HCT116 (cell line): ENCODE results near the gene ZFAND6. TPM values are rescaled to one million over a fixed set of nuclear protein-coding genes. Genes with fewer than 3 reads are reported as not detected.

Source experiments
- ATAC-seq: fragments of 200-7000 bp; cut with Tn5 transposase; 2 replicates; pipeline ENCODE4 v1.9.1; 2020; ENCODE audit warnings: mild to moderate bottlenecking, moderate library complexity
- BruUV-seq: library from RNA; stranded (reverse); fragments of 400-500 nt; replicated peaks from 2 replicates; lab custom pipeline; 2021; lab: Mats Ljungman, UMichigan
- CTCF ChIA-PET: fragments of 300-600 bp; sonication (Branson Sonifier 250); formaldehyde crosslinking; loops from one replicate; lab custom pipeline; 2021; ENCODE audit warnings: antibody characterized with exemption; lab: Charles Lee
- POLR2A ChIA-PET: fragments of 300-600, 350-600 bp; sonication (Branson Sonifier 250); formaldehyde crosslinking; loops from one replicate; lab custom pipeline; 2021; ENCODE audit warnings: antibody characterized with exemption; lab: Charles Lee
- RAD21 ChIA-PET, 2 experiments: fragments of 300-600 bp; sonication (Branson Sonifier 250); formaldehyde crosslinking; loops; one replicate each; lab custom pipeline; 2023; ENCODE audit warnings: low total read pairs in 2 of 2; ENCODE audit not compliant: uncharacterized antibody in 2 of 2, unreplicated experiment in 2 of 2, low non-redundant PET in 1 of 2; lab: Charles Lee
- DNase-seq: peaks from one replicate; pipeline ENCODE4 v3.0.0-alpha.2; 2010; ENCODE audit warnings: low read depth, low spot score
- H2AFZ ChIP-seq: fragments of 200-600 bp; shearing (Covaris generic), sonication (generic); 2 replicates; pipeline ENCODE4 v1.6.1; 2017; ENCODE audit warnings: low read depth, mixed run types, mixed read lengths, antibody characterized with exemption, low read length; ENCODE audit not compliant: poor library complexity, severe bottlenecking
- H3K27ac ChIP-seq: 2 replicates; pipeline ENCODE4 v1.5.1; 2012; ENCODE audit warnings: low read depth, low read length
- H3K27me3 ChIP-seq: fragments of 200-600 bp; sonication (generic); 2 replicates; pipeline ENCODE4 v1.6.1; 2016; ENCODE audit warnings: mixed run types, low read length, mixed read lengths; ENCODE audit not compliant: insufficient read depth
- H3K36me3 ChIP-seq, 2 experiments: fragments of 200-500 bp in 1 of 2; fragments of 200-600 bp in 1 of 2; sonication (Bioruptor generic) in 1 of 2; sonication (generic) in 1 of 2; 2 replicates each; pipeline versions ENCODE4 v1.5.1 to v1.6.1; 2014 to 2016; ENCODE audit warnings: low read length in 2 of 2, inconsistent platforms in 1 of 2, mixed read lengths in 1 of 2, mixed run types in 1 of 2; ENCODE audit not compliant: insufficient read depth in 2 of 2, control insufficient read depth in 1 of 2
- H3K4me1 ChIP-seq, 2 experiments: fragments of 200-600 bp in 1 of 2; sonication (generic) in 1 of 2; 2 replicates each; pipeline versions ENCODE4 v1.5.1 to v1.6.1; 2012 to 2017; ENCODE audit warnings: low read length in 2 of 2, inconsistent platforms in 1 of 2, mild to moderate bottlenecking in 1 of 2, mixed read lengths in 1 of 2, mixed run types in 1 of 2, moderate library complexity in 1 of 2; ENCODE audit not compliant: insufficient read depth in 2 of 2, control insufficient read depth in 1 of 2
- H3K4me2 ChIP-seq: fragments of 200-600 bp; sonication (generic); 2 replicates; pipeline ENCODE4 v1.6.1; 2017; ENCODE audit warnings: mixed run types, low read length, mixed read lengths
- H3K4me3 ChIP-seq, 2 experiments: fragments of 200-600 bp in 1 of 2; sonication (generic) in 1 of 2; replicated peaks in 1 of 2; 2 replicates each; pipeline ENCODE4 v1.5.1; 2011 to 2016; ENCODE audit warnings: low read length in 2 of 2, control low read depth in 1 of 2, low read depth in 1 of 2, mild to moderate bottlenecking in 1 of 2, mixed read lengths in 1 of 2, mixed run types in 1 of 2
- H3K79me2 ChIP-seq: fragments of 200-600 bp; sonication (generic); 2 replicates; pipeline ENCODE4 v1.6.1; 2017; ENCODE audit warnings: mild to moderate bottlenecking, mixed run types, low read length, moderate library complexity, mixed read lengths; ENCODE audit not compliant: insufficient read depth
- H3K9ac ChIP-seq: fragments of 200-600 bp; sonication (generic); 2 replicates; pipeline ENCODE4 v1.6.1; 2016; ENCODE audit warnings: low read length, mixed read lengths
- H3K9me2 ChIP-seq: fragments of 200-600 bp; sonication (generic), shearing (Covaris generic); 2 replicates; pipeline ENCODE4 v1.6.1; 2017; ENCODE audit warnings: mixed run types, mild to moderate bottlenecking, moderate library complexity; ENCODE audit not compliant: insufficient read depth
- H3K9me3 ChIP-seq, 2 experiments: fragments of 200-500 bp in 1 of 2; fragments of 200-600 bp in 1 of 2; sonication (Bioruptor generic) in 1 of 2; sonication (generic) in 1 of 2; 2 replicates each; pipeline ENCODE4 v1.6.1; 2014 to 2017; ENCODE audit warnings: low read length in 2 of 2, mixed read lengths in 2 of 2, inconsistent platforms in 1 of 2, low read depth in 1 of 2, mild to moderate bottlenecking in 1 of 2, mixed run types in 1 of 2, moderate library complexity in 1 of 2; ENCODE audit not compliant: control insufficient read depth in 1 of 2, insufficient read depth in 1 of 2
- H4K20me1 ChIP-seq: fragments of 200-600 bp; sonication (generic), shearing (Covaris generic); 2 replicates; pipeline ENCODE4 v1.6.1; 2017; ENCODE audit warnings: mixed run types, mild to moderate bottlenecking, moderate library complexity; ENCODE audit not compliant: insufficient read depth
- CBX3 ChIP-seq: IDR thresholded peaks from 2 replicates; pipeline ENCODE4 v1.6.1; 2012; ENCODE audit warnings: low read depth
- EZH2 ChIP-seq: fragments of 200-600 bp; sonication (generic); IDR thresholded peaks from 2 replicates; pipeline ENCODE4 v1.6.1; 2017; ENCODE audit warnings: antibody characterized with exemption, mixed run types
- EZH2phosphoT487 ChIP-seq: fragments of 200-600 bp; IDR thresholded peaks from 2 replicates; pipeline ENCODE4 v1.6.1; 2018; ENCODE audit warnings: antibody characterized with exemption, borderline replicate concordance
- JUND ChIP-seq: IDR thresholded peaks from 2 replicates; pipeline ENCODE4 v1.6.1; 2012
- SIN3A ChIP-seq: IDR thresholded peaks from 2 replicates; pipeline ENCODE4 v1.6.1; 2012; ENCODE audit warnings: low read depth
- YY1 ChIP-seq: IDR thresholded peaks from 2 replicates; pipeline ENCODE4 v1.6.1; 2011; ENCODE audit warnings: low read length, low read depth, moderate library complexity, mild to moderate bottlenecking; ENCODE audit not compliant: insufficient replicate concordance; ENCODE audit errors: extremely low read depth
- intact Hi-C: fragments of 100-400 bp; cut with micrococcal nuclease; formaldehyde crosslinking; loops from 2 replicates; pipeline ENCODE4 v1.10.0; 2022
- total RNA-seq: library from RNA; stranded (reverse); gene quantifications from one replicate; pipeline ENCODE4 v1.2.1, GENCODE V29; 2021; ENCODE audit not compliant: unreplicated experiment
- TF ChIP-seq, protein P1 (sequence below): IDR thresholded peaks from 2 replicates; pipeline ENCODE4 v1.6.1; 2012
- TF ChIP-seq, protein P2 (sequence below): IDR thresholded peaks from 2 replicates; pipeline ENCODE4 v1.6.1; 2012; ENCODE audit warnings: low read depth

ZFAND6 gene
- total RNA-seq, 1 experiment from 2014 or later: 51.3 TPM

DNA sequence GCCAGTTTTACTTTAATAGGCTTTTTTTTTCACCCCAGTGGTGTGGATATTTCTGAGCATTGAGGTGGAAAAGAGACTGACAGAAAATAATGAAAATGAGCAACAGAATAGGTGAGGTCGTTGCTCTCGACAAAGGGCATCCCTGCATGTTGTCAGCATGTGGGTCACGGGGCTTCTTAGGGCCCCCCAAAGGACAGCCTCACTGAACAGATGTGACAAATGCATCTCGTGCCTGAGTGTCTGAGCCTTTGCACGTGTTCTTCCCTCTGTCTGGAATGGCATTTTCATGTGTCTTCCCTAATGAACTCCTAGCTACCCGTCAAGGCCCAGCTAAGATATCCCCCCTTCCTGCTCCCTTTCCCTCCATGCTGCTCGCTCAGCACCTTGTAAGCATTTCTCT, 125.1 kb downstream of the ZFAND6 start:
- ChIA-PET CTCF (no interaction called here), POLR2A (no interaction called here), RAD21 (no interaction called here)
- Histone ChIP-seq H3K36me3 (peaks cover 0 to 2% of the 10 kb centered on the region in 2 experiments; a peak in 1 of 4 replicates), H3K27ac (no peak overlapping the region), H3K4me2 (no peak overlapping the region), H3K9me3 (no peaks in the 10 kb centered on the region), H3K79me2 (no peaks in the 10 kb centered on the region), H3K9ac (no peak overlapping the region), H3K27me3 (no peaks in the 10 kb centered on the region), H3K4me1 (peaks cover 0 to 7% of the 10 kb centered on the region in 2 experiments; a peak in 1 of 4 replicates), H3K9me2 (no peaks in the 10 kb centered on the region), H2AFZ (no peak overlapping the region), H4K20me1 (no peaks in the 10 kb centered on the region), H3K4me3 (no peak overlapping the region)
- no TSS peak for BruUV-seq
- TF ChIP-seq CBX3 (no peak), SIN3A (no peak), JUND (no peak), EZH2phosphoT487 (no peak), YY1 (no peak), EZH2 (no peak)
- TF ChIP-seq, protein P1, sequence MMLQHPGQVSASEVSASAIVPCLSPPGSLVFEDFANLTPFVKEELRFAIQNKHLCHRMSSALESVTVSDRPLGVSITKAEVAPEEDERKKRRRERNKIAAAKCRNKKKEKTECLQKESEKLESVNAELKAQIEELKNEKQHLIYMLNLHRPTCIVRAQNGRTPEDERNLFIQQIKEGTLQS: no peak
- TF ChIP-seq, protein P2, sequence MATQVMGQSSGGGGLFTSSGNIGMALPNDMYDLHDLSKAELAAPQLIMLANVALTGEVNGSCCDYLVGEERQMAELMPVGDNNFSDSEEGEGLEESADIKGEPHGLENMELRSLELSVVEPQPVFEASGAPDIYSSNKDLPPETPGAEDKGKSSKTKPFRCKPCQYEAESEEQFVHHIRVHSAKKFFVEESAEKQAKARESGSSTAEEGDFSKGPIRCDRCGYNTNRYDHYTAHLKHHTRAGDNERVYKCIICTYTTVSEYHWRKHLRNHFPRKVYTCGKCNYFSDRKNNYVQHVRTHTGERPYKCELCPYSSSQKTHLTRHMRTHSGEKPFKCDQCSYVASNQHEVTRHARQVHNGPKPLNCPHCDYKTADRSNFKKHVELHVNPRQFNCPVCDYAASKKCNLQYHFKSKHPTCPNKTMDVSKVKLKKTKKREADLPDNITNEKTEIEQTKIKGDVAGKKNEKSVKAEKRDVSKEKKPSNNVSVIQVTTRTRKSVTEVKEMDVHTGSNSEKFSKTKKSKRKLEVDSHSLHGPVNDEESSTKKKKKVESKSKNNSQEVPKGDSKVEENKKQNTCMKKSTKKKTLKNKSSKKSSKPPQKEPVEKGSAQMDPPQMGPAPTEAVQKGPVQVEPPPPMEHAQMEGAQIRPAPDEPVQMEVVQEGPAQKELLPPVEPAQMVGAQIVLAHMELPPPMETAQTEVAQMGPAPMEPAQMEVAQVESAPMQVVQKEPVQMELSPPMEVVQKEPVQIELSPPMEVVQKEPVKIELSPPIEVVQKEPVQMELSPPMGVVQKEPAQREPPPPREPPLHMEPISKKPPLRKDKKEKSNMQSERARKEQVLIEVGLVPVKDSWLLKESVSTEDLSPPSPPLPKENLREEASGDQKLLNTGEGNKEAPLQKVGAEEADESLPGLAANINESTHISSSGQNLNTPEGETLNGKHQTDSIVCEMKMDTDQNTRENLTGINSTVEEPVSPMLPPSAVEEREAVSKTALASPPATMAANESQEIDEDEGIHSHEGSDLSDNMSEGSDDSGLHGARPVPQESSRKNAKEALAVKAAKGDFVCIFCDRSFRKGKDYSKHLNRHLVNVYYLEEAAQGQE: no peak
- DNase-seq: no peak
- ATAC-seq: no peak
- intact Hi-C loops: no loop called here
